ENCODE measurements around the gene FAM163A. TPM values are rescaled to one million over a fixed set of nuclear protein-coding genes. Genes with fewer than 3 reads are reported as not detected.

FAM163A gene
- total RNA-seq, 4 donors from 2014 or later = 0.21 TPM; not detected in 3

GRCh38 chr1:179728271-179728670, 14.8 kb upstream of the FAM163A start:
- no peaks in the 10 kb centered on the region for H3K4me1 ChIP-seq

GRCh38 chr1:179729881-179730280, 13.2 kb upstream of the FAM163A start:
- TF ChIP-seq CTCF (IDR thresholded peaks at IDR 0.05) (no peak), POLR2A (IDR thresholded peaks at IDR 0.05) (no peak)
- H3K9me3 ChIP-seq = no peaks in the 10 kb centered on the region
- no peak overlapping the region for H3K4me3 ChIP-seq
- H3K4me1 ChIP-seq = no peaks in the 10 kb centered on the region
- no peak for DNase-seq
- no peak overlapping the region for H3K27ac ChIP-seq
- intact Hi-C loops (cut with DNase I; ENCODE audit: low total_unique reads) = no loop called here
- no peaks in the 10 kb centered on the region for H3K27me3 ChIP-seq
- H3K36me3 ChIP-seq = no peaks in the 10 kb centered on the region

More at GRCh38 chr1:179728271-179728670, 14.8 kb upstream of the FAM163A start:
- Histone ChIP-seq H3K36me3 (no peaks in the 10 kb centered on the region), H3K4me3 (no peak overlapping the region), H3K27me3 (no peaks in the 10 kb centered on the region), H3K27ac (no peak overlapping the region), H3K9me3 (no peaks in the 10 kb centered on the region)
- intact Hi-C loops (cut with DNase I; ENCODE audit: low total_unique reads) = no loop called here
- TF ChIP-seq POLR2A (IDR thresholded peaks at IDR 0.05) = no peak
- no peak for TF ChIP-seq CTCF (IDR thresholded peaks at IDR 0.05)
- no peak for DNase-seq

GRCh38 chr1:179731643-179732042, 11.4 kb upstream of the FAM163A start:
- H3K27me3 ChIP-seq = no peaks in the 10 kb centered on the region
- H3K9me3 ChIP-seq = no peaks in the 10 kb centered on the region
- DNase-seq = no peak
- H3K36me3 ChIP-seq = no peaks in the 10 kb centered on the region
- no peaks in the 10 kb centered on the region for H3K4me1 ChIP-seq
- H3K4me3 ChIP-seq = no peak overlapping the region
- intact Hi-C loops (cut with DNase I; ENCODE audit: low total_unique reads) = no loop called here
- H3K27ac ChIP-seq = no peak overlapping the region
- TF ChIP-seq CTCF (IDR thresholded peaks at IDR 0.05) (no peak), POLR2A (IDR thresholded peaks at IDR 0.05) (no peak)

- intact Hi-C loops (cut with DNase I; ENCODE audit: low total_unique reads) = no loop called here
- Histone ChIP-seq H3K9me3 (no peaks in the 10 kb centered on the region), H3K27me3 (peaks cover 5 to 20% of the 10 kb centered on the region in 2 donors), H3K27ac (no peak overlapping the region), H3K4me3 (no peak overlapping the region), H3K4me1 (peaks cover 0 to 15% of the 10 kb centered on the region in 2 donors), H3K36me3 (no peaks in the 10 kb centered on the region)
- TF ChIP-seq CTCF (IDR thresholded peaks at IDR 0.05) (no peak), POLR2A (IDR thresholded peaks at IDR 0.05) (no peak)
- no peak for DNase-seq
Measured at GRCh38 chr1:179742291-179742690, 800 bp upstream of the FAM163A start.

GRCh38 chr1:179743679-179744400, 749 bp downstream of the FAM163A start:
- intact Hi-C loops (cut with DNase I; ENCODE audit: low total_unique reads) = no loop called here
- no peaks in the 10 kb centered on the region for H3K9me3 ChIP-seq
- H3K36me3 ChIP-seq = no peaks in the 10 kb centered on the region
- DNase-seq = no peak
- peaks cover 0 to 15% of the 10 kb centered on the region in 2 donors for H3K4me1 ChIP-seq
- no peak overlapping the region for H3K27ac ChIP-seq
- H3K4me3 ChIP-seq = peak overlapping the region in 1 of 2 donors; percentile 9
- H3K27me3 ChIP-seq = peaks cover 5 to 20% of the 10 kb centered on the region in 2 donors
- TF ChIP-seq POLR2A (IDR thresholded peaks at IDR 0.05) (no peak), CTCF (IDR thresholded peaks at IDR 0.05) (no peak)

Data from uterus (tissue), 4 donors.